Loucy (cell line): Measurements from ENCODE around the gene EXOC7.

Source experiments
- H2AFZ ChIP-seq: fragments of 200-600 bp; sonication (generic); 2 replicates; pipeline ENCODE4 v1.6.0; 2016; ENCODE audit warnings: antibody characterized with exemption, mild to moderate bottlenecking, low read length, moderate library complexity
- H3F3A ChIP-seq: fragments of 200-600 bp; 2 replicates; pipeline ENCODE4 v1.6.0; 2016; ENCODE audit warnings: antibody characterized with exemption, low read depth, mild to moderate bottlenecking
- H3K27me3 ChIP-seq: fragments of 200-600 bp; sonication (generic); 2 replicates; pipeline ENCODE4 v1.6.1; 2014; ENCODE audit warnings: low read length, mild to moderate bottlenecking; ENCODE audit not compliant: insufficient read depth, poor library complexity, severe bottlenecking
- H3K36me3 ChIP-seq: fragments of 200-600 bp; sonication (generic); 2 replicates; pipeline ENCODE4 v1.6.1; 2016; ENCODE audit warnings: low read length; ENCODE audit not compliant: insufficient read depth
- H3K4me1 ChIP-seq: fragments of 200-600 bp; sonication (generic); 2 replicates; pipeline ENCODE4 v1.5.1; 2014; ENCODE audit warnings: low read length, mild to moderate bottlenecking; ENCODE audit not compliant: insufficient read depth, poor library complexity, severe bottlenecking
- H3K4me2 ChIP-seq: fragments of 200-600 bp; sonication (generic); 2 replicates; pipeline ENCODE4 v1.6.0; 2014; ENCODE audit warnings: antibody characterized with exemption, low read length, low read depth, mild to moderate bottlenecking; ENCODE audit not compliant: poor library complexity, severe bottlenecking
- H3K4me3 ChIP-seq: fragments of 200-600 bp; sonication (generic); 2 replicates; pipeline ENCODE4 v1.5.1; 2014; ENCODE audit warnings: low read length, mild to moderate bottlenecking, mixed read lengths; ENCODE audit not compliant: poor library complexity, severe bottlenecking
- H3K79me2 ChIP-seq: fragments of 200-600 bp; sonication (generic); 2 replicates; pipeline ENCODE4 v1.6.1; 2014; ENCODE audit warnings: low read length; ENCODE audit not compliant: insufficient read depth
- H3K9ac ChIP-seq: fragments of 200-600 bp; sonication (generic); 2 replicates; pipeline ENCODE4 v1.6.0; 2014; ENCODE audit warnings: mild to moderate bottlenecking, low read depth, low read length, moderate library complexity; ENCODE audit not compliant: poor library complexity, severe bottlenecking
- H3K9me2 ChIP-seq: fragments of 200-600 bp; sonication (generic); replicated peaks from 2 replicates; pipeline ENCODE4 v1.6.1; 2016; ENCODE audit warnings: low read depth, low read length, mixed read lengths
- H3K9me3 ChIP-seq: fragments of 200-600 bp; sonication (generic); 2 replicates; pipeline ENCODE4 v1.6.1; 2014; ENCODE audit warnings: mild to moderate bottlenecking, antibody characterized with exemption, low read length, low read depth; ENCODE audit not compliant: insufficient read depth
- H4K20me1 ChIP-seq: fragments of 200-600 bp; sonication (generic); 2 replicates; pipeline ENCODE4 v1.6.0; 2014; ENCODE audit warnings: antibody characterized with exemption, low read length, mild to moderate bottlenecking; ENCODE audit not compliant: insufficient read depth, poor library complexity, severe bottlenecking
- CTCF ChIP-seq: fragments of 200-600 bp; sonication (generic); conservative IDR thresholded peaks from 2 replicates; pipeline ENCODE4 v1.5.1; 2014; ENCODE audit warnings: mild to moderate bottlenecking, antibody characterized with exemption, low read length
- EZH2phosphoT487 ChIP-seq: fragments of 200-600 bp; IDR thresholded peaks from 2 replicates; pipeline ENCODE4 v1.6.1; 2018; ENCODE audit warnings: antibody characterized with exemption, mild to moderate bottlenecking, moderate library complexity, borderline replicate concordance

Gene EXOC7

GRCh38 chr17:76134911-76135809, 31.6 kb upstream of the EXOC7 start:
- Histone ChIP-seq H2AFZ (no peak overlapping the region), H3K27me3 (no peaks in the 10 kb centered on the region), H3K36me3 (no peaks in the 10 kb centered on the region), H3F3A (no peaks in the 10 kb centered on the region), H3K4me3 (no peak overlapping the region), H3K79me2 (no peaks in the 10 kb centered on the region), H3K9me2 (no peaks in the 10 kb centered on the region), H4K20me1 (no peaks in the 10 kb centered on the region), H3K9me3 (no peaks in the 10 kb centered on the region), H3K9ac (no peak overlapping the region), H3K4me2 (no peak overlapping the region), H3K4me1 (no peaks in the 10 kb centered on the region)
- TF ChIP-seq EZH2phosphoT487 (no peak), CTCF (no peak)

- Histone ChIP-seq H3K4me2 (no peak overlapping the region), H3K79me2 (no peaks in the 10 kb centered on the region), H3K4me1 (no peaks in the 10 kb centered on the region), H3K9me2 (no peaks in the 10 kb centered on the region), H4K20me1 (no peaks in the 10 kb centered on the region), H3K27me3 (no peaks in the 10 kb centered on the region), H3K9me3 (no peaks in the 10 kb centered on the region), H3K4me3 (no peak overlapping the region), H3K36me3 (no peaks in the 10 kb centered on the region), H3F3A (no peaks in the 10 kb centered on the region), H3K9ac (no peak overlapping the region), H2AFZ (no peak overlapping the region)
- TF ChIP-seq EZH2phosphoT487, result no peak
- TF ChIP-seq CTCF, result no peak
These were observed 29.2 kb upstream of the EXOC7 start for GRCh38 chr17:76132574-76133338.

- Histone ChIP-seq H3K79me2 (no peaks in the 10 kb centered on the region), H3K36me3 (no peaks in the 10 kb centered on the region), H3F3A (no peaks in the 10 kb centered on the region), H3K4me2 (no peak overlapping the region), H3K9ac (no peak overlapping the region), H3K9me3 (no peaks in the 10 kb centered on the region), H3K9me2 (no peaks in the 10 kb centered on the region), H3K4me1 (no peaks in the 10 kb centered on the region), H3K27me3 (no peaks in the 10 kb centered on the region), H4K20me1 (no peaks in the 10 kb centered on the region), H3K4me3 (no peak overlapping the region), H2AFZ (no peak overlapping the region)
- TF ChIP-seq EZH2phosphoT487, result no peak
- TF ChIP-seq CTCF, result no peak
These were observed 28.3 kb upstream of the EXOC7 start for GRCh38 chr17:76131692-76132573.
